Activated T-cell treated with anti-CD3 and anti-CD28 coated beads for 4 hours (primary cell): Measurements from ENCODE around the gene OR2A25.
"Not testable (repeated sequence)": the region's sequence is repeated elsewhere in the genome, so short reads cannot be mapped to it uniquely, and the experiment has no call there.

ENCODE experiments used
- DNase-seq: peaks from one replicate; pipeline ENCODE4 v3.0.0-alpha.2; 2020

OR2A25 gene

GRCh38 chr7:144069511-144069910 is at the start of gene OR2A25:
Gene OR2A25 (plus strand): TSS chr7:144069811. CDS start chr7:144074220, 4,409 bp downstream.
- no peak for DNase-seq

- DNase-seq: no peak
Measured at GRCh38 chr7:144020340-144020739, 49.3 kb upstream of the OR2A25 start.

GRCh38 chr7:144022169-144022568 is 47.4 kb upstream of the OR2A25 start:
- DNase-seq: no peak

- DNase-seq: no peak
Measured at GRCh38 chr7:144023171-144023827, 46.3 kb upstream of the OR2A25 start.

GRCh38 chr7:144024213-144024612 is 45.4 kb upstream of the OR2A25 start:
- no peak for DNase-seq

GRCh38 chr7:144026203-144026883 is 43.3 kb upstream of the OR2A25 start:
- DNase-seq: no peak

GRCh38 chr7:144027070-144027469 is 42.5 kb upstream of the OR2A25 start:
- no peak for DNase-seq

GRCh38 chr7:144027974-144028373 is 41.6 kb upstream of the OR2A25 start:
- DNase-seq: no peak

- DNase-seq: no peak
Measured at GRCh38 chr7:144028547-144028946, 41.1 kb upstream of the OR2A25 start.

- DNase-seq: no peak
Measured at GRCh38 chr7:144032516-144032915, 37.1 kb upstream of the OR2A25 start.

GRCh38 chr7:144032985-144033709 is 36.5 kb upstream of the OR2A25 start:
- no peak for DNase-seq

- DNase-seq: no peak
Measured at GRCh38 chr7:144035385-144035784, 34.2 kb upstream of the OR2A25 start.

GRCh38 chr7:144036302-144036885 is 33.2 kb upstream of the OR2A25 start:
- no peak for DNase-seq

- no peak for DNase-seq
Measured at GRCh38 chr7:144037414-144038035, 32.1 kb upstream of the OR2A25 start.

GRCh38 chr7:144038887-144039286 is 30.7 kb upstream of the OR2A25 start:
- no peak for DNase-seq

GRCh38 chr7:144048648-144049047 is 21.0 kb upstream of the OR2A25 start, which contains the start of gene OR2A5:
Gene OR2A5 (plus strand): TSS chr7:144048948. CDS start chr7:144050402, 1,454 bp downstream.
- DNase-seq: no peak

GRCh38 chr7:144049491-144049890 is 20.1 kb upstream of the OR2A25 start:
- no peak for DNase-seq

GRCh38 chr7:144050093-144050492 is 19.5 kb upstream of the OR2A25 start:
- no peak for DNase-seq

- DNase-seq: not testable (repeated sequence)
Measured at GRCh38 chr7:144050884-144051283, 18.7 kb upstream of the OR2A25 start.

- DNase-seq: no peak
Measured at GRCh38 chr7:144057954-144058353, 11.7 kb upstream of the OR2A25 start.

GRCh38 chr7:144063710-144064109 is 5.9 kb upstream of the OR2A25 start:
- DNase-seq: no peak

GRCh38 chr7:144069953-144070352 is 342 bp downstream of the OR2A25 start:
- DNase-seq: no peak

- DNase-seq: no peak
Measured at GRCh38 chr7:144074374-144074773, 4.8 kb downstream of the OR2A25 start.
